MCF 10A (cell line): Measurements from ENCODE around the gene SOX12. TPM values are rescaled to one million over a fixed set of nuclear protein-coding genes. Genes with fewer than 3 reads are reported as not detected.
A peak's percentile ranks its signal among the peaks of the same experiment; 100 is the strongest.

ENCODE experiments used
- BruUV-seq: library from RNA; stranded (reverse); fragments of 400-500 nt; replicated peaks from 2 replicates; lab custom pipeline; 2021; lab: Mats Ljungman, UMichigan
- CTCF ChIA-PET: fragments of 300-600 bp; sonication (Branson Sonifier 250); formaldehyde crosslinking; extraction: SDS; loops from one replicate; lab custom pipeline; 2021; ENCODE audit warnings: antibody characterized with exemption, inconsistent platforms; lab: Yijun Ruan, JAX
- POLR2A ChIA-PET: fragments of 300-600, 350-650 bp; sonication (Branson Sonifier 250); formaldehyde crosslinking; extraction: SDS; loops from one replicate; lab custom pipeline; 2020; ENCODE audit warnings: antibody characterized with exemption, inconsistent platforms; lab: Yijun Ruan, JAX
- DNase-seq: peaks from one replicate; pipeline ENCODE4 v3.0.0-alpha.2; 2018; ENCODE audit not compliant: unreplicated experiment
- H3K27ac Mint-ChIP-seq: one replicate; pipeline ENCODE4 v1.8.0; 2022; ENCODE audit warnings: mild to moderate bottlenecking, low read depth, mixed read lengths; ENCODE audit not compliant: unreplicated experiment
- H3K27me3 Mint-ChIP-seq: one replicate; pipeline ENCODE4 v1.8.0; 2022; ENCODE audit warnings: mixed read lengths; ENCODE audit not compliant: insufficient read depth, unreplicated experiment
- H3K36me3 Mint-ChIP-seq: one replicate; pipeline ENCODE4 v1.8.0; 2022; ENCODE audit warnings: mild to moderate bottlenecking, moderate library complexity, mixed read lengths; ENCODE audit not compliant: insufficient read depth, unreplicated experiment
- H3K4me1 Mint-ChIP-seq: one replicate; pipeline ENCODE4 v1.8.0; 2022; ENCODE audit warnings: mixed read lengths; ENCODE audit not compliant: insufficient read depth, unreplicated experiment
- H3K4me3 Mint-ChIP-seq: one replicate; pipeline ENCODE4 v1.8.0; 2022; ENCODE audit warnings: mild to moderate bottlenecking, moderate library complexity, mixed read lengths; ENCODE audit not compliant: unreplicated experiment
- H3K9me3 Mint-ChIP-seq: one replicate; pipeline ENCODE4 v1.8.0; 2022; ENCODE audit warnings: mixed read lengths; ENCODE audit not compliant: unreplicated experiment
- CTCF ChIP-seq: fragments of 200-600 bp; IDR thresholded peaks from one replicate; pipeline ENCODE4 v1.8.0; 2022; ENCODE audit warnings: antibody characterized with exemption, mild to moderate bottlenecking; ENCODE audit not compliant: unreplicated experiment
- intact Hi-C: fragments of 100-400 bp; cut with micrococcal nuclease; formaldehyde crosslinking; loops from 2 replicates; pipeline ENCODE4 v1.14.1; 2022
- total RNA-seq: library from RNA; stranded (reverse); gene quantifications from 2 replicates; pipeline ENCODE4 v1.2.3, GENCODE V29; 2022

Gene SOX12
- total RNA-seq, 1 experiment from 2014 or later: 17.6 TPM

GRCh38 chr20:361561-361960 is 36.2 kb downstream of the SOX12 start:
- Mint-ChIP-seq H3K27me3 (no peaks in the 10 kb centered on the region), H3K27ac (no peak overlapping the region), H3K4me1 (peaks cover 56% of the 10 kb centered on the region), H3K36me3 (no peaks in the 10 kb centered on the region), H3K4me3 (no peak overlapping the region), H3K9me3 (no peaks in the 10 kb centered on the region)
- BruUV-seq: no TSS peak
- intact Hi-C loops: no loop called here
- ChIA-PET POLR2A (interaction anchor here (0.6 to 17.3 kb wide), 20 partner anchors 10 to 378 kb away, joined by 3 to 671 read pairs (median 9); partner anchors contain the start of genes CSNK2A1, RBCK1, SOX12 and TBC1D20), CTCF (interaction anchor here (0.7 to 5.0 kb wide), 24 partner anchors 8 to 494 kb away, joined by 3 to 80 read pairs (median 7); partner anchors contain the start of gene TRIB3)
- no peak for TF ChIP-seq CTCF
- DNase-seq: no peak

GRCh38 chr20:362271-363254 is 37.2 kb downstream of the SOX12 start:
- H3K9me3 Mint-ChIP-seq: no peaks in the 10 kb centered on the region
- TSS peak; percentile 81 for BruUV-seq
- intact Hi-C loops: loop anchor here (1.0 to 2.0 kb wide), 4 partner anchors 10 to 68 kb away; partner anchors contain the start of gene TRIB3
- TF ChIP-seq CTCF: peak; percentile 73
- H3K4me1 Mint-ChIP-seq: peaks cover 60% of the 10 kb centered on the region
- H3K27me3 Mint-ChIP-seq: no peaks in the 10 kb centered on the region
- H3K36me3 Mint-ChIP-seq: no peaks in the 10 kb centered on the region
- peak; percentile 99 for DNase-seq
- CTCF ChIA-PET: interaction anchor here (0.6 to 5.0 kb wide), 41 partner anchors 9 to 376 kb away, joined by 3 to 80 read pairs (median 5); partner anchors contain the start of genes TBC1D20 and TRIB3
- POLR2A ChIA-PET: interaction anchor here (0.6 to 17.3 kb wide), 33 partner anchors 11 to 757 kb away, joined by 3 to 671 read pairs (median 4); partner anchors contain the start of genes CSNK2A1, RBCK1, SOX12 and TBC1D20
- peak overlapping the region; percentile 67 for H3K27ac Mint-ChIP-seq
- peak overlapping the region; percentile 64 for H3K4me3 Mint-ChIP-seq

GRCh38 chr20:363319-364078 is 38.1 kb downstream of the SOX12 start:
- no TSS peak for BruUV-seq

More at GRCh38 chr20:363319-364078, 38.1 kb downstream of the SOX12 start:
- DNase-seq: peak; percentile 85
- peaks cover 67% of the 10 kb centered on the region for H3K4me1 Mint-ChIP-seq
- no peaks in the 10 kb centered on the region for H3K27me3 Mint-ChIP-seq
- H3K9me3 Mint-ChIP-seq: no peaks in the 10 kb centered on the region
- intact Hi-C loops: loop anchor here (2.0 kb wide), 2 partner anchors 37 to 67 kb away; no protein-coding TSS in a partner anchor
- H3K36me3 Mint-ChIP-seq: no peaks in the 10 kb centered on the region
- TF ChIP-seq CTCF: no peak
- CTCF ChIA-PET: interaction anchor here (0.8 to 5.0 kb wide), 23 partner anchors 9 to 118 kb away, joined by 3 to 80 read pairs (median 7); partner anchors contain the start of genes TBC1D20 and TRIB3
- POLR2A ChIA-PET: interaction anchor here (0.6 to 17.3 kb wide), 22 partner anchors 15 to 756 kb away, joined by 3 to 671 read pairs (median 9); partner anchors contain the start of genes CSNK2A1, RBCK1, SOX12 and TBC1D20
- peak overlapping the region; percentile 67 for H3K27ac Mint-ChIP-seq
- H3K4me3 Mint-ChIP-seq: peak overlapping the region; percentile 64
